MCF 10A (cell line): ENCODE measurements around the gene TADA2A. TPM values are rescaled to one million over a fixed set of nuclear protein-coding genes. Genes with fewer than 3 reads are reported as not detected.
"Not testable (repeated sequence)": the region's sequence is repeated elsewhere in the genome, so short reads cannot be mapped to it uniquely, and the experiment has no call there.

Experiments used
- BruUV-seq: library from RNA; stranded (reverse); fragments of 400-500 nt; replicated peaks from 2 replicates; lab custom pipeline; 2021; lab: Mats Ljungman, UMichigan
- CTCF ChIA-PET: fragments of 300-600 bp; sonication (Branson Sonifier 250); formaldehyde crosslinking; extraction: SDS; loops from one replicate; lab custom pipeline; 2021; ENCODE audit warnings: antibody characterized with exemption, inconsistent platforms; lab: Yijun Ruan, JAX
- POLR2A ChIA-PET: fragments of 300-600, 350-650 bp; sonication (Branson Sonifier 250); formaldehyde crosslinking; extraction: SDS; loops from one replicate; lab custom pipeline; 2020; ENCODE audit warnings: antibody characterized with exemption, inconsistent platforms; lab: Yijun Ruan, JAX
- DNase-seq: peaks from one replicate; pipeline ENCODE4 v3.0.0-alpha.2; 2018; ENCODE audit not compliant: unreplicated experiment
- H3K27ac Mint-ChIP-seq: one replicate; pipeline ENCODE4 v1.8.0; 2022; ENCODE audit warnings: mild to moderate bottlenecking, low read depth, mixed read lengths; ENCODE audit not compliant: unreplicated experiment
- H3K27me3 Mint-ChIP-seq: one replicate; pipeline ENCODE4 v1.8.0; 2022; ENCODE audit warnings: mixed read lengths; ENCODE audit not compliant: insufficient read depth, unreplicated experiment
- H3K36me3 Mint-ChIP-seq: one replicate; pipeline ENCODE4 v1.8.0; 2022; ENCODE audit warnings: mild to moderate bottlenecking, moderate library complexity, mixed read lengths; ENCODE audit not compliant: insufficient read depth, unreplicated experiment
- H3K4me1 Mint-ChIP-seq: one replicate; pipeline ENCODE4 v1.8.0; 2022; ENCODE audit warnings: mixed read lengths; ENCODE audit not compliant: insufficient read depth, unreplicated experiment
- H3K4me3 Mint-ChIP-seq: one replicate; pipeline ENCODE4 v1.8.0; 2022; ENCODE audit warnings: mild to moderate bottlenecking, moderate library complexity, mixed read lengths; ENCODE audit not compliant: unreplicated experiment
- H3K9me3 Mint-ChIP-seq: one replicate; pipeline ENCODE4 v1.8.0; 2022; ENCODE audit warnings: mixed read lengths; ENCODE audit not compliant: unreplicated experiment
- CTCF ChIP-seq: fragments of 200-600 bp; IDR thresholded peaks from one replicate; pipeline ENCODE4 v1.8.0; 2022; ENCODE audit warnings: antibody characterized with exemption, mild to moderate bottlenecking; ENCODE audit not compliant: unreplicated experiment
- intact Hi-C: fragments of 100-400 bp; cut with micrococcal nuclease; formaldehyde crosslinking; loops from 2 replicates; pipeline ENCODE4 v1.14.1; 2022
- total RNA-seq: library from RNA; stranded (reverse); gene quantifications from 2 replicates; pipeline ENCODE4 v1.2.3, GENCODE V29; 2022

The TADA2A gene
- total RNA-seq, 1 experiment from 2014 or later, result 31.3 TPM

DNA sequence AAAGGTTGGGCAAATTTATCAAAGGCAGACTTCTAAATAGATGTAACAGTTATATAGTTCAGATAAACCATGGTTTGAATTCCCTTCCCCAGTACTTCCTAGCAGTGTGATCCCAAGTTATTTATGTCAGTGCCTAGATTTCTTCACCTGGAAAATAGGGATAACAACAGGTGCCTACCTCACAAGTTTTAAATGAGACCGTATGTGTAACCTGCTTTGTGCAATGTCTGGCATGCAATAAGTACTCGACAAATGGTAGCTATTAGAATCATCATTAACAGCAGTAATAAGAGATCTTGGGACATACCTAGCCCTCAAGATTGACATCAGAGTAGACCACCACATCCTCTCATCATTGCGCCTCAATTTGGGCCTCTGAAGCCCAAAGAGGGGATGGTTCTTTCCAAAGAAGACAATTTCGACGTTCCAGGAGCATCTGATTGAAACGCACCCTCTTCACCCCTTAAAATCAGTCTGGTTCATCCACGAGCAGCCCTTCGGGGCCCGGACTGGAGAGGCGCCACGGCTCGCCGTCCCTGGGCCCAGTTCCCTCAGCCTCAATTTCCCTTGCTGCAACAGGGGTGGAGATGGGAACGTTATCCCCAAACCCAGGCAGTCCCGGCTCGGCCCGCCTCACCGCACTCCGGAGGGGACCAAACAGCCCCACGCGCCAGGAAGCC is 591 bp upstream of the TADA2A start:
- POLR2A ChIA-PET, result interaction anchor here (0.7 to 8.1 kb wide), 15 partner anchors 12 to 871 kb away, joined by 3 to 111 read pairs (median 4); partner anchors contain the start of genes DUSP14, MYO19 and PIGW

GRCh38 chr17:37408145-37408479 is 1.4 kb downstream of the TADA2A start:
- ChIA-PET POLR2A (interaction anchor here (1.0 to 8.1 kb wide), 10 partner anchors 11 to 84 kb away, joined by 4 to 111 read pairs (median 12); partner anchors contain the start of gene DUSP14), CTCF (interaction anchor here (1.4 to 2.6 kb wide), 2 partner anchors 22 to 34 kb away, joined by 5 to 10 read pairs; no protein-coding TSS in a partner anchor)
- Mint-ChIP-seq H3K4me3 (peak overlapping the region; percentile 95), H3K36me3 (peaks cover 43% of the 10 kb centered on the region)
- H3K4me1 Mint-ChIP-seq, BruUV-seq, H3K9me3 Mint-ChIP-seq, DNase-seq, H3K27me3 Mint-ChIP-seq, H3K27ac Mint-ChIP-seq, intact Hi-C loops: not testable (repeated sequence)

More for the DNA sequence above, 591 bp upstream of the TADA2A start:
- Mint-ChIP-seq H3K36me3 (peaks cover 23% of the 10 kb centered on the region), H3K27me3 (no peaks in the 10 kb centered on the region), H3K9me3 (no peaks in the 10 kb centered on the region), H3K27ac (peak overlapping the region; percentile 52), H3K4me1 (peaks cover 10% of the 10 kb centered on the region), H3K4me3 (peak overlapping the region; percentile 95)
- intact Hi-C loops, result loop anchor here (2.0 kb wide), 1 partner anchor 85 kb away; no protein-coding TSS in a partner anchor
- peak; percentile 35 for DNase-seq
- BruUV-seq, result TSS peak; percentile 63
- no peak for TF ChIP-seq CTCF
- CTCF ChIA-PET, result no interaction called here

DNA sequence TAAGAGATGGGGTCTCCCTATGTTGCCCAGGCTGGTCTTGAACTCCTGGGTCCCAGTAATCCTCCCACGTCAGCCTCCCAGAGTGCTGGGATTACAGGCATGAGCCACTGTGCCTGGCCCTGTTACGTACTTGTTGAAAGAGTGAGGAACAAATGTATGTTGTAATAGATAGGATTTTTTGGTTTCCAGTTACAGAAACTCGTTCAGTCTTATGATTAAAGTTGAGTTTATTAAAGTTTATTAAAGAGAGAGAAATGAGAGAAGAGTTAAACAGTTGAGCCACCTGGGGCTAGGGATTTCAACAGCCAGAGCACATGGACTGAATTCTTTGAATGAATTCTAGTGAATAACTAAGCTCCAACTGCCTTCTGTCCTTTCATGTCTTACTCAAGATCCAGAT is 3.7 kb downstream of the TADA2A start:
- Mint-ChIP-seq H3K27ac (no peak overlapping the region), H3K27me3 (no peaks in the 10 kb centered on the region), H3K4me3 (no peak overlapping the region), H3K9me3 (no peaks in the 10 kb centered on the region), H3K4me1 (peaks cover under 1% of the 10 kb centered on the region), H3K36me3 (peaks cover 58% of the 10 kb centered on the region)
- POLR2A ChIA-PET, result interaction anchor here (0.6 to 8.1 kb wide), 4 partner anchors 20 to 84 kb away, joined by 3 to 111 read pairs (median 10); partner anchors contain the start of gene DUSP14
- no TSS peak for BruUV-seq
- DNase-seq, result no peak
- CTCF ChIA-PET, result interaction anchor here (0.6 kb wide), 1 partner anchor 10 kb away, joined by 4 read pairs; no protein-coding TSS in a partner anchor
- TF ChIP-seq CTCF, result no peak
- intact Hi-C loops, result no loop called here

GRCh38 chr17:37413875-37414519 is 7.3 kb downstream of the TADA2A start:
- no peak for DNase-seq
- no peaks in the 10 kb centered on the region for H3K9me3 Mint-ChIP-seq
- no peak overlapping the region for H3K27ac Mint-ChIP-seq
- no peak overlapping the region for H3K4me3 Mint-ChIP-seq
- intact Hi-C loops, result no loop called here
- no peaks in the 10 kb centered on the region for H3K4me1 Mint-ChIP-seq
- ChIA-PET CTCF (interaction anchor here (0.6 to 1.2 kb wide), 6 partner anchors 13 to 1184 kb away, joined by 3 to 6 read pairs (median 3); no protein-coding TSS in a partner anchor), POLR2A (interaction anchor here (0.6 to 1.0 kb wide), 5 partner anchors 9 to 1557 kb away, joined by 3 to 4 read pairs (median 3); no protein-coding TSS in a partner anchor)
- no TSS peak for BruUV-seq
- H3K27me3 Mint-ChIP-seq, result no peaks in the 10 kb centered on the region
- peak; percentile 28 for TF ChIP-seq CTCF
- H3K36me3 Mint-ChIP-seq, result peaks cover 71% of the 10 kb centered on the region
